Measurements from ENCODE around the gene REXO2. TPM values are rescaled to one million over a fixed set of nuclear protein-coding genes. Genes with fewer than 3 reads are reported as not detected.

Gene REXO2
- total and polyA plus RNA-seq, 2 donors (not counting 1 experiment from before 2014, with no cell fraction given): 27.7 to 37.2 TPM

GRCh38 chr11:114483929-114484328 is 44.7 kb downstream of the REXO2 start:
- no peak overlapping the region for H3K4me3 ChIP-seq (ENCODE audit: control extremely low read depth in 1 of 5, extremely low read depth in 1 of 5, insufficient read depth in 1 of 5, low read depth in 2 of 5, low read length in 4 of 5)
- CTCF ChIA-PET: no interaction called here
- POLR2A ChIA-PET: no interaction called here
- H3K27me3 Mint-ChIP-seq: peaks cover 15% of the 10 kb centered on the region
- no peak overlapping the region for H3K4me3 Mint-ChIP-seq
- no peak overlapping the region for H3K4me2 ChIP-seq (replicated peaks; ENCODE audit: low read depth, low read length, poor library complexity, severe bottlenecking)
- H3K9ac ChIP-seq (ENCODE audit: low read length): no peak overlapping the region
- no peak overlapping the region for H3K27ac Mint-ChIP-seq
- H3K9me3 Mint-ChIP-seq (ENCODE audit: insufficient read depth): peaks cover 3% of the 10 kb centered on the region
- no peak overlapping the region for H3K27ac ChIP-seq (ENCODE audit: low read length in 2 of 2)
- H3K27me3 ChIP-seq (replicated peaks in 1 of 4; ENCODE audit: control extremely low read depth in 1 of 4, control insufficient read depth in 3 of 4, insufficient read depth in 4 of 4, low read length in 3 of 4): no peaks in the 10 kb centered on the region
- H3K79me2 ChIP-seq (ENCODE audit: control insufficient read depth, insufficient read depth, low read length): no peaks in the 10 kb centered on the region
- peaks cover 8% of the 10 kb centered on the region for H3K4me1 Mint-ChIP-seq
- no peaks in the 10 kb centered on the region for H3K4me1 ChIP-seq (ENCODE audit: control insufficient read depth in 2 of 2, insufficient read depth in 2 of 2, low read length in 2 of 2)
- H3K36me3 ChIP-seq (replicated peaks in 1 of 2; ENCODE audit: control extremely low read depth in 1 of 2, control insufficient read depth in 1 of 2, extremely low read depth in 1 of 2, insufficient read depth in 2 of 2, low read length in 1 of 2): no peaks in the 10 kb centered on the region
- WGBS (ENCODE audit: insufficient coverage): 88% methylated on average over 1 of the region's 2 CpGs
- intact Hi-C loops (cut with micrococcal nuclease): no loop called here
- H2AFZ ChIP-seq (ENCODE audit: insufficient read depth, low read depth, low read length, poor library complexity, severe bottlenecking): no peak overlapping the region
- ATAC-seq (ENCODE audit: low read depth) (no peak), DNase-seq (no peak)
- TF ChIP-seq EZH2 (IDR thresholded peaks at IDR 0.05; ENCODE audit: borderline replicate concordance, insufficient read depth, low read depth, low read length, poor library complexity, severe bottlenecking) (no peak), CTCF (IDR thresholded peaks at IDR 0.05) (no peak)
- H3K9me3 ChIP-seq (ENCODE audit: control extremely low read depth in 1 of 3, control insufficient read depth in 2 of 3, insufficient read depth in 1 of 3, low read length in 2 of 3): no peaks in the 10 kb centered on the region
- H4K20me1 ChIP-seq (ENCODE audit: control insufficient read depth, insufficient read depth, low read length, poor library complexity, severe bottlenecking): no peaks in the 10 kb centered on the region

GRCh38 chr11:114496915-114497314 is 57.6 kb downstream of the REXO2 start:
- TF ChIP-seq CTCF (IDR thresholded peaks at IDR 0.05) (no peak), EZH2 (IDR thresholded peaks at IDR 0.05; ENCODE audit: borderline replicate concordance, insufficient read depth, low read depth, low read length, poor library complexity, severe bottlenecking) (no peak)
- no peak overlapping the region for H3K27ac Mint-ChIP-seq
- Histone ChIP-seq H3K27me3 (replicated peaks in 1 of 4; ENCODE audit: control extremely low read depth in 1 of 4, control insufficient read depth in 3 of 4, insufficient read depth in 4 of 4, low read length in 3 of 4) (no peaks in the 10 kb centered on the region), H3K4me1 (ENCODE audit: control insufficient read depth in 2 of 2, insufficient read depth in 2 of 2, low read length in 2 of 2) (no peaks in the 10 kb centered on the region), H3K4me2 (replicated peaks; ENCODE audit: low read depth, low read length, poor library complexity, severe bottlenecking) (no peak overlapping the region), H3K79me2 (ENCODE audit: control insufficient read depth, insufficient read depth, low read length) (no peaks in the 10 kb centered on the region), H4K20me1 (ENCODE audit: control insufficient read depth, insufficient read depth, low read length, poor library complexity, severe bottlenecking) (no peaks in the 10 kb centered on the region), H3K9me3 (ENCODE audit: control extremely low read depth in 1 of 3, control insufficient read depth in 2 of 3, insufficient read depth in 1 of 3, low read length in 2 of 3) (peaks cover 0 to 1% (median 0%) of the 10 kb centered on the region in 3 donors), H3K27ac (ENCODE audit: low read length in 2 of 2) (no peak overlapping the region), H2AFZ (ENCODE audit: insufficient read depth, low read depth, low read length, poor library complexity, severe bottlenecking) (no peak overlapping the region), H3K36me3 (replicated peaks in 1 of 2; ENCODE audit: control extremely low read depth in 1 of 2, control insufficient read depth in 1 of 2, extremely low read depth in 1 of 2, insufficient read depth in 2 of 2, low read length in 1 of 2) (no peaks in the 10 kb centered on the region), H3K9ac (ENCODE audit: low read length) (no peak overlapping the region), H3K4me3 (ENCODE audit: control extremely low read depth in 1 of 5, extremely low read depth in 1 of 5, insufficient read depth in 1 of 5, low read depth in 2 of 5, low read length in 4 of 5) (no peak overlapping the region)
- no peak for ATAC-seq (ENCODE audit: low read depth)
- ChIA-PET CTCF (no interaction called here), POLR2A (no interaction called here)
- no peaks in the 10 kb centered on the region for H3K9me3 Mint-ChIP-seq (ENCODE audit: insufficient read depth)
- peaks cover 5% of the 10 kb centered on the region for H3K27me3 Mint-ChIP-seq
- no peak overlapping the region for H3K4me3 Mint-ChIP-seq
- H3K4me1 Mint-ChIP-seq: no peaks in the 10 kb centered on the region
- intact Hi-C loops (cut with micrococcal nuclease): no loop called here
- WGBS (ENCODE audit: insufficient coverage): no CpG with 5 or more reads among the region's 3 CpGs
- DNase-seq: no peak
